H1 (cell line): ENCODE measurements around the gene UPF3A. TPM values are rescaled to one million over a fixed set of nuclear protein-coding genes. Genes with fewer than 3 reads are reported as not detected.

ENCODE experiments used
- CTCF ChIA-PET: fragments of 300-600 bp; sonication (Branson Sonifier 250); formaldehyde crosslinking; loops from one replicate; lab custom pipeline; 2021; ENCODE audit not compliant: partially characterized antibody; lab: Charles Lee
- POLR2A ChIA-PET: fragments of 300-600 bp; sonication (Branson Sonifier 250); formaldehyde crosslinking; loops from one replicate; lab custom pipeline; 2021; ENCODE audit warnings: inconsistent platforms; ENCODE audit not compliant: partially characterized antibody; lab: Charles Lee
- DNase-seq, 2 experiments: peaks; one replicate each; pipeline versions ENCODE4 v3.0.0 to v3.0.0-alpha.2; 2010 to 2022; ENCODE audit warnings: low spot score in 2 of 2, low read depth in 1 of 2, mixed read lengths in 1 of 2
- FAIRE-seq: peaks from 2 replicates; lab custom pipeline; 2011; peaks lifted over from hg19 to GRCh38; lab: Jason Lieb, UNC
- H2AFZ ChIP-seq: 2 replicates; pipeline ENCODE4 v1.8.1; 2012; ENCODE audit warnings: low read length, inconsistent platforms
- H2AK5ac ChIP-seq: 2 replicates; pipeline ENCODE4 v1.6.1; 2013; ENCODE audit warnings: low read depth, low read length
- H2BK120ac ChIP-seq: replicated peaks from 2 replicates; pipeline ENCODE3; 2013; ENCODE audit warnings: low read depth, low read length, inconsistent platforms
- H2BK12ac ChIP-seq: 2 replicates; pipeline ENCODE4 v1.6.1; 2013; ENCODE audit warnings: low read depth, low read length
- H2BK15ac ChIP-seq: 2 replicates; pipeline ENCODE4 v1.6.1; 2013; ENCODE audit warnings: low read length
- H2BK20ac ChIP-seq: 2 replicates; pipeline ENCODE4 v1.6.1; 2013; ENCODE audit warnings: low read length
- H2BK5ac ChIP-seq: 2 replicates; pipeline ENCODE4 v1.6.1; 2013; ENCODE audit warnings: low read depth, low read length
- H3K14ac ChIP-seq: 2 replicates; pipeline ENCODE4 v1.6.1; 2013; ENCODE audit warnings: inconsistent platforms; ENCODE audit not compliant: insufficient read length
- H3K18ac ChIP-seq: 2 replicates; pipeline ENCODE4 v1.6.1; 2013; ENCODE audit warnings: low read length; ENCODE audit errors: extremely low read depth
- H3K23ac ChIP-seq: 2 replicates; pipeline ENCODE4 v1.6.1; 2013; ENCODE audit warnings: inconsistent platforms; ENCODE audit not compliant: insufficient read length
- H3K23me2 ChIP-seq: 2 replicates; pipeline ENCODE4 v1.6.1; 2013; ENCODE audit warnings: low read depth, low read length
- H3K27ac ChIP-seq: 2 replicates; pipeline ENCODE4 v1.6.1; 2011; ENCODE audit warnings: low read depth, low read length, inconsistent platforms
- H3K27me3 ChIP-seq, 4 experiments: replicated peaks in 1 of 4; 1 replicate in 1 of 4; 2 replicates in 3 of 4; pipeline versions ENCODE4 v1.6.1 to v1.8.1; 2011 to 2013; ENCODE audit warnings: low read length in 3 of 4, mild to moderate bottlenecking in 3 of 4, inconsistent platforms in 2 of 4, mixed read lengths in 2 of 4, moderate library complexity in 1 of 4; ENCODE audit not compliant: control insufficient read depth in 3 of 4, insufficient read depth in 3 of 4; ENCODE audit errors: extremely low read depth in 1 of 4
- H3K36me3 ChIP-seq, 4 experiments: 2 replicates each; pipeline versions ENCODE4 v1.6.1 to v1.8.1; 2011 to 2013; ENCODE audit warnings: mild to moderate bottlenecking in 4 of 4, low read length in 3 of 4, moderate library complexity in 2 of 4, control low read depth in 1 of 4, inconsistent platforms in 1 of 4; ENCODE audit not compliant: insufficient read depth in 4 of 4, control insufficient read depth in 2 of 4
- H3K4ac ChIP-seq: replicated peaks from 2 replicates; pipeline ENCODE3; 2013; ENCODE audit warnings: low read length, low read depth, mixed read lengths, inconsistent platforms; ENCODE audit not compliant: insufficient read length
- H3K4me1 ChIP-seq, 4 experiments: replicated peaks in 1 of 4; 1 replicate in 1 of 4; 2 replicates in 3 of 4; pipeline versions ENCODE4 v1.6.1 to v1.8.1; 2011 to 2013; ENCODE audit warnings: low read length in 3 of 4, inconsistent platforms in 2 of 4, mixed read lengths in 1 of 4; ENCODE audit not compliant: insufficient read depth in 4 of 4, control insufficient read depth in 3 of 4
- H3K4me2 ChIP-seq, 2 experiments: 2 replicates each; pipeline versions ENCODE4 v1.6.1 to v1.8.1; 2011 to 2013; ENCODE audit warnings: low read depth in 2 of 2, low read length in 2 of 2, control low read depth in 1 of 2, inconsistent platforms in 1 of 2, mild to moderate bottlenecking in 1 of 2; ENCODE audit not compliant: insufficient read depth in 1 of 2
- H3K4me3 ChIP-seq, 4 experiments: fragments of 200-600, 300-600 bp in 1 of 4; sonication (generic), shearing (Covaris generic), sonication (Bioruptor Twin) in 1 of 4; 2 replicates each; pipeline versions ENCODE4 v1.5.1 to v1.8.1; 2011 to 2016; ENCODE audit warnings: low read length in 4 of 4, low read depth in 3 of 4, control low read depth in 2 of 4, inconsistent platforms in 2 of 4, mild to moderate bottlenecking in 2 of 4, mixed read lengths in 1 of 4, moderate library complexity in 1 of 4; ENCODE audit not compliant: insufficient read depth in 2 of 4; ENCODE audit errors: extremely low read depth in 1 of 4
- H3K56ac ChIP-seq: replicated peaks from 2 replicates; pipeline ENCODE3; 2013; ENCODE audit warnings: low read depth, mild to moderate bottlenecking, mixed read lengths, low read length, inconsistent platforms; ENCODE audit not compliant: insufficient read length
- H3K79me1 ChIP-seq: 2 replicates; pipeline ENCODE4 v1.6.1; 2013; ENCODE audit warnings: low read depth, low read length, control low read depth
- H3K79me2 ChIP-seq, 2 experiments: 2 replicates each; pipeline versions ENCODE4 v1.6.1 to v1.8.1; 2012 to 2013; ENCODE audit warnings: low read length in 2 of 2, mild to moderate bottlenecking in 2 of 2, inconsistent platforms in 1 of 2; ENCODE audit not compliant: insufficient read depth in 2 of 2, control insufficient read depth in 1 of 2
- H3K9ac ChIP-seq, 4 experiments: replicated peaks in 1 of 4; 1 replicate in 1 of 4; 2 replicates in 3 of 4; pipeline versions ENCODE4 v1.6.1 to v1.8.1; 2011 to 2013; ENCODE audit warnings: low read depth in 3 of 4, low read length in 3 of 4, control low read depth in 2 of 4, mild to moderate bottlenecking in 2 of 4, moderate library complexity in 2 of 4, inconsistent platforms in 1 of 4; ENCODE audit errors: extremely low read depth in 1 of 4
- H3K9me3 ChIP-seq, 2 experiments: 2 replicates each; pipeline versions ENCODE4 v1.6.1 to v1.8.1; 2012 to 2013; ENCODE audit warnings: mild to moderate bottlenecking in 2 of 2, moderate library complexity in 2 of 2, control low read depth in 1 of 2, inconsistent platforms in 1 of 2, low read depth in 1 of 2, low read length in 1 of 2, mixed read lengths in 1 of 2; ENCODE audit not compliant: insufficient read depth in 2 of 2
- H4K20me1 ChIP-seq, 2 experiments: replicated peaks in 1 of 2; 2 replicates each; pipeline versions ENCODE3 to v1.8.1; 2011 to 2013; ENCODE audit warnings: inconsistent platforms in 2 of 2, low read length in 2 of 2, mild to moderate bottlenecking in 1 of 2; ENCODE audit not compliant: insufficient read depth in 2 of 2, control insufficient read depth in 1 of 2
- H4K5ac ChIP-seq: 2 replicates; pipeline ENCODE4 v1.6.1; 2013; ENCODE audit warnings: low read length, low read depth, mixed read lengths, inconsistent platforms; ENCODE audit not compliant: insufficient read length
- H4K8ac ChIP-seq: 2 replicates; pipeline ENCODE4 v1.8.0; 2013; ENCODE audit warnings: mild to moderate bottlenecking, moderate library complexity, low read length, inconsistent platforms; ENCODE audit not compliant: insufficient read depth; ENCODE audit errors: extremely low read depth
- H4K91ac ChIP-seq: replicated peaks from 2 replicates; pipeline ENCODE3; 2013; ENCODE audit warnings: low read length, mixed read lengths, inconsistent platforms; ENCODE audit not compliant: insufficient read length
- BRCA1 ChIP-seq: IDR thresholded peaks from 2 replicates; pipeline ENCODE4 v1.6.1; 2012; ENCODE audit warnings: low read depth, low read length, improper control_type of control experiment
- TBP ChIP-seq: IDR thresholded peaks from 2 replicates; pipeline ENCODE4 v1.6.1; 2011; ENCODE audit warnings: low read depth, low read length, improper control_type of control experiment
- WGBS, 2 experiments: shearing (Covaris generic) in 1 of 2; methylation state at CpG; one replicate each; pipeline versions ENCODE4 v1.1.6 to v1.1.7; 2013 to 2015; ENCODE audit warnings: low lambda C conversion rate in 2 of 2, mixed read lengths in 2 of 2, inconsistent platforms in 1 of 2, low coverage in 1 of 2, missing lambda C conversion rate in 1 of 2; ENCODE audit not compliant: insufficient replicate concordance in 2 of 2, insufficient coverage in 1 of 2, insufficient read length in 1 of 2; ENCODE audit errors: extremely low coverage in 1 of 2, missing lambda C conversion rate in 1 of 2; 5-methylcytosine and 5-hydroxymethylcytosine counted together
- polyA plus RNA-seq, 7 experiments: library from polyadenylated mRNA; depleted of rRNA in 3 of 7; stranded (reverse) in 5 of 7; unstranded in 2 of 7; fragments of >200 nt in 5 of 7; fragments of 200-250 nt in 2 of 7; gene quantifications; 1 replicate in 5 of 7; 2 replicates in 1 of 7; 4 replicates in 1 of 7; pipeline versions ENCODE4 v1.2.1 to v1.2.3, GENCODE V29; 2011 to 2013; ENCODE audit warnings: missing spikeins in 2 of 7, mixed read lengths in 2 of 7
- total RNA-seq: library from RNA; stranded (reverse); fragmentation: NEBNext Ultra II Directional; extraction: Animal tissue kit (Norgen Biotek cat#: 25700); gene quantifications from 2 replicates; pipeline ENCODE4 v1.2.1, GENCODE V29; 2021

The UPF3A gene
- total and polyA plus RNA-seq, 2 of the 8 experiments (the other 6 are each of a cell fraction or from before 2014, with no cell fraction given): 47.1 to 58.2 TPM

DNA sequence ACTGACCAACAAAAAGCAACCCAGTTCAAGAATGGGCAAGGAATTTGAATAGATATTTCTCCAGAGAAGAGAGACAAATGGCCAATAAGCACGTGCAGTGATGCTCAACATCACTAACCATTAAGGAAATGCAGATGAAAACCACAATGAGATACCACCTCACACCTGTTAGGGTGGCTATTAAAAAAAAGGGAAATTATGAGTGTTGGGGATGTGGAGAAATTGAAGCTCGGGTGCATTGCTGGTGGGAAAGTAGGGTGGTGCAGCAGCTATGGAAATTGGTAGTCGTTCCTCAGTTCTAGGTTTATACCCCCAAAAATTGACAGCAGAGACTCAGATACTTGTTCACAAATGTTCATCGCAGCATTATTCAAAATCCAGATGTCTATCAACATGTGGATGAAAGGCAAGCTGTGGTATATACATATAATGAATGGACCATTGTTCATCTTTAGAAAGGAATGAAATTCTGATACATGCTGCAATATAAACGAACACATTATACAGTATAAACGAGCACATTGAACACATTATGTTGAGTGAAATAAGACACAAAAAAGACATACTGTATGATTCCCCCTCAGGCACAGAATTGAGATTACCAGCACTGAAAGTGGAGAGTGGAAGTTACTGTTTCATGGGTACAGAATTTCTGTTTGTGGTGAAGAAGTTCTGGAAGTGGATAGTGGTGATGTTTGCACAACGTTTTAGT is 33.8 kb downstream of the UPF3A start:
- no peak overlapping the region for H3K18ac ChIP-seq
- POLR2A ChIA-PET: interaction anchor here (0.5 to 7.8 kb wide), 5 partner anchors 12 to 161 kb away, joined by 3 to 51 read pairs (median 4); partner anchors contain the start of gene UPF3A
- peaks cover 0 to 8% (median 3%) of the 10 kb centered on the region in 4 experiments; a peak in 2 of 8 replicates for H3K36me3 ChIP-seq
- H3K9me3 ChIP-seq: no peaks in the 10 kb centered on the region
- peaks cover 4% of the 10 kb centered on the region; the same call in 1 of the 2 replicates for H3K23me2 ChIP-seq
- DNase-seq (no peak), FAIRE-seq (no peak)
- 0 out of 2 replicates have a peak overlapping the region, but pooled peaks have one; percentile 82 for H3K27ac ChIP-seq
- CTCF ChIA-PET: interaction anchor here (1.0 kb wide), 1 partner anchor 19 kb away, joined by 3 read pairs; no protein-coding TSS in a partner anchor
- H3K4ac ChIP-seq: no peak overlapping the region
- no peak overlapping the region for H2BK15ac ChIP-seq
- no peak overlapping the region for H2AFZ ChIP-seq
- 0 out of 7 replicates have a peak, but pooled peaks cover 0 to 3% (median 0%) of the 10 kb centered on the region in 4 experiments for H3K4me1 ChIP-seq
- H3K27me3 ChIP-seq: no peaks in the 10 kb centered on the region
- peaks cover 2% of the 10 kb centered on the region; the same call in 1 of the 2 replicates for H3K79me1 ChIP-seq
- no peak overlapping the region for H2BK12ac ChIP-seq
- 59% methylated on average over 7 of the region's 7 CpGs; no CpG with 5 or more reads in 1 of the 2 experiments for WGBS, 2 experiments
- H3K9ac ChIP-seq: peak overlapping the region; percentile 63 to 99 (median 88); a peak in 6 of 7 replicates
- peak overlapping the region; percentile 72 to 83 (median 76); a peak in 7 of 8 replicates for H3K4me3 ChIP-seq
- no peak overlapping the region for H2BK20ac ChIP-seq
- peaks cover 0 to 9% of the 10 kb centered on the region in 2 experiments for H4K20me1 ChIP-seq
- no peak overlapping the region for H4K5ac ChIP-seq
- H3K23ac ChIP-seq: no peak overlapping the region
- H2AK5ac ChIP-seq: no peak overlapping the region
- no peak overlapping the region for H3K14ac ChIP-seq
- H2BK120ac ChIP-seq: no peak overlapping the region
- peak overlapping the region; percentile 75 to 79 for H3K4me2 ChIP-seq
- H3K56ac ChIP-seq: no peak overlapping the region
- no peak overlapping the region for H2BK5ac ChIP-seq
- no peak overlapping the region for H4K8ac ChIP-seq
- H3K79me2 ChIP-seq: peaks cover 10 to 57% of the 10 kb centered on the region in 2 experiments
- H4K91ac ChIP-seq: no peak overlapping the region
- TF ChIP-seq BRCA1 (no peak), TBP (no peak)
